Loucy (cell line): ENCODE data around the gene MYOM1.

Source experiments
- CTCF ChIP-seq: fragments of 200-600 bp; sonication (generic); conservative IDR thresholded peaks from 2 replicates; pipeline ENCODE4 v1.5.1; 2014; ENCODE audit warnings: mild to moderate bottlenecking, antibody characterized with exemption, low read length
- EZH2phosphoT487 ChIP-seq: fragments of 200-600 bp; IDR thresholded peaks from 2 replicates; pipeline ENCODE4 v1.6.1; 2018; ENCODE audit warnings: antibody characterized with exemption, mild to moderate bottlenecking, moderate library complexity, borderline replicate concordance

GRCh38 chr18:3056311-3056710 is 163.5 kb downstream of the MYOM1 start:
- no peak for TF ChIP-seq CTCF
- no peak for TF ChIP-seq EZH2phosphoT487
